Suprapubic skin (tissue), 4 donors: ENCODE results near the gene DOC2B. TPM values are rescaled to one million over a fixed set of nuclear protein-coding genes. Genes with fewer than 3 reads are reported as not detected.

Experiments used
- DNase-seq, 2 donors: peaks; one replicate each; pipeline ENCODE4 v3.0.0-alpha.2; 2019; ENCODE audit warnings: low spot score in 2 of 2
- H3K27ac ChIP-seq: fragments of 200-600 bp; sonication (generic); one replicate; pipeline ENCODE4 v1.5.1; 2019
- H3K27me3 ChIP-seq: fragments of 200-600 bp; sonication (generic); one replicate; pipeline ENCODE4 v1.5.1; 2019
- H3K36me3 ChIP-seq: fragments of 200-600 bp; sonication (generic); one replicate; pipeline ENCODE4 v1.5.1; 2019
- H3K4me1 ChIP-seq: fragments of 200-600 bp; sonication (generic); one replicate; pipeline ENCODE4 v1.5.1; 2019
- H3K4me3 ChIP-seq: fragments of 200-600 bp; sonication (generic); one replicate; pipeline ENCODE4 v1.5.1; 2019; ENCODE audit warnings: mild to moderate bottlenecking
- H3K9me3 ChIP-seq: fragments of 200-600 bp; sonication (generic); one replicate; pipeline ENCODE4 v1.5.1; 2019
- EP300 ChIP-seq: sonication (generic); formaldehyde crosslinking; IDR thresholded peaks from one replicate; pipeline ENCODE4 v1.6.1; 2017; ENCODE audit warnings: antibody characterized with exemption
- POLR2A ChIP-seq, 2 donors: fragments of 450-650 bp; IDR thresholded peaks; one replicate each; pipeline ENCODE4 v1.6.1; 2017; ENCODE audit warnings: antibody characterized with exemption in 2 of 2, mild to moderate bottlenecking in 2 of 2, moderate library complexity in 2 of 2
- POLR2AphosphoS5 ChIP-seq, 3 donors: sonication (generic); formaldehyde crosslinking; IDR thresholded peaks; one replicate each; pipeline ENCODE4 v1.6.1; 2017; ENCODE audit warnings: antibody characterized with exemption in 3 of 3
- WGBS: methylation state at CpG from one replicate; pipeline ENCODE4 v1.1.5; 2018; 5-methylcytosine and 5-hydroxymethylcytosine counted together
- total RNA-seq, 4 donors: library from RNA; depleted of rRNA; stranded (reverse); fragments of >200 nt; gene quantifications; one replicate each; pipeline ENCODE4 v1.1.0, GENCODE V29; 2016
- TF ChIP-seq, protein P1 (sequence below), 2 donors: fragments of 200-600 bp in 1 of 2; fragments of 450-650 bp in 1 of 2; sonication (generic) in 1 of 2; IDR thresholded peaks; one replicate each; pipeline ENCODE4 v1.5.1; 2016 to 2019; ENCODE audit warnings: antibody characterized with exemption in 2 of 2, mild to moderate bottlenecking in 1 of 2, moderate library complexity in 1 of 2

Gene DOC2B
- total RNA-seq, 4 donors from 2014 or later: 1.8 to 19.4 (median 6.1) TPM

DNA sequence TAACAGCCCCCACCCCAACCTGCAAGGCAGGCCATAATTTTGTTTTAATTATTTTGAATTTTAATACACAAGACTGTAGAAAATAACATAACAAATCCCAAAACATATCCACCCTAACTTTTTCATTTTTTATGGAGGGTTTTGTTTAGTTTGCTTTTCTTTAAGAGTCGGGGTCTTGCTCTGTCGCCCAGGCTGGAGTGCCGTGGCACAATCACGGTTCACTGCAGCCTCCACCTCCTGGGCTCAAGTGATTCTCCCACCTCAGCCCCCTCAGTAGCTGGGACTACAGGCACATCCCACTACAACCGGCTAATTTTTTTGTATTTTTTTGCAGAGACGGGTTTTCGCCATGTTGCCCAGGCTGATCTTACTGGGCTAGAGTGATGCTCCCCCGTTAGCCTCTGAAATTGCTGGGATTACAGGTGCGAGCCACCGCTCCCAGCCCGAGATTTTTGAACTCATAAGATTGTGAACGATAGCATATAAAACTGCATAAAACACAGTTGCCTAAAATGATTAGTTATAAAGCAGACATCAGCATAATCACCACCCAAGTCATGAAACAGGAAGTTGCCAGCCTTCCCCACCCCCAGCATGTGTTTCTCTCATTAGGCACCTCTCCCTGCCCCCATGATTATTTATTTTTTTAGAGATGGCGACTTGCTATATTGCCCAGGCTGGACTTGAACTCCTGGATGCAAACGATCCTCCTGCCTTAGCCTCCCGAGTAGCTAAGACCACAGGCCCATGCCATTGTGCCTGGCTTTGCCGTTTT lies 13.6 kb upstream of the DOC2B start:
- H3K36me3 ChIP-seq: no peaks in the 10 kb centered on the region
- no peaks in the 10 kb centered on the region for H3K4me1 ChIP-seq
- TF ChIP-seq, protein P1, sequence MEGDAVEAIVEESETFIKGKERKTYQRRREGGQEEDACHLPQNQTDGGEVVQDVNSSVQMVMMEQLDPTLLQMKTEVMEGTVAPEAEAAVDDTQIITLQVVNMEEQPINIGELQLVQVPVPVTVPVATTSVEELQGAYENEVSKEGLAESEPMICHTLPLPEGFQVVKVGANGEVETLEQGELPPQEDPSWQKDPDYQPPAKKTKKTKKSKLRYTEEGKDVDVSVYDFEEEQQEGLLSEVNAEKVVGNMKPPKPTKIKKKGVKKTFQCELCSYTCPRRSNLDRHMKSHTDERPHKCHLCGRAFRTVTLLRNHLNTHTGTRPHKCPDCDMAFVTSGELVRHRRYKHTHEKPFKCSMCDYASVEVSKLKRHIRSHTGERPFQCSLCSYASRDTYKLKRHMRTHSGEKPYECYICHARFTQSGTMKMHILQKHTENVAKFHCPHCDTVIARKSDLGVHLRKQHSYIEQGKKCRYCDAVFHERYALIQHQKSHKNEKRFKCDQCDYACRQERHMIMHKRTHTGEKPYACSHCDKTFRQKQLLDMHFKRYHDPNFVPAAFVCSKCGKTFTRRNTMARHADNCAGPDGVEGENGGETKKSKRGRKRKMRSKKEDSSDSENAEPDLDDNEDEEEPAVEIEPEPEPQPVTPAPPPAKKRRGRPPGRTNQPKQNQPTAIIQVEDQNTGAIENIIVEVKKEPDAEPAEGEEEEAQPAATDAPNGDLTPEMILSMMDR (IDR thresholded peaks at IDR 0.05): no peak
- TF ChIP-seq EP300: no peak
- TF ChIP-seq POLR2AphosphoS5 (IDR thresholded peaks at IDR 0.05): no peak
- TF ChIP-seq POLR2A (IDR thresholded peaks at IDR 0.05): no peak
- H3K27ac ChIP-seq: no peak overlapping the region
- 76% methylated on average over 16 of the region's 16 CpGs for WGBS
- peaks cover 31% of the 10 kb centered on the region for H3K27me3 ChIP-seq
- no peaks in the 10 kb centered on the region for H3K9me3 ChIP-seq
- H3K4me3 ChIP-seq: no peak overlapping the region
- DNase-seq: no peak

DNA sequence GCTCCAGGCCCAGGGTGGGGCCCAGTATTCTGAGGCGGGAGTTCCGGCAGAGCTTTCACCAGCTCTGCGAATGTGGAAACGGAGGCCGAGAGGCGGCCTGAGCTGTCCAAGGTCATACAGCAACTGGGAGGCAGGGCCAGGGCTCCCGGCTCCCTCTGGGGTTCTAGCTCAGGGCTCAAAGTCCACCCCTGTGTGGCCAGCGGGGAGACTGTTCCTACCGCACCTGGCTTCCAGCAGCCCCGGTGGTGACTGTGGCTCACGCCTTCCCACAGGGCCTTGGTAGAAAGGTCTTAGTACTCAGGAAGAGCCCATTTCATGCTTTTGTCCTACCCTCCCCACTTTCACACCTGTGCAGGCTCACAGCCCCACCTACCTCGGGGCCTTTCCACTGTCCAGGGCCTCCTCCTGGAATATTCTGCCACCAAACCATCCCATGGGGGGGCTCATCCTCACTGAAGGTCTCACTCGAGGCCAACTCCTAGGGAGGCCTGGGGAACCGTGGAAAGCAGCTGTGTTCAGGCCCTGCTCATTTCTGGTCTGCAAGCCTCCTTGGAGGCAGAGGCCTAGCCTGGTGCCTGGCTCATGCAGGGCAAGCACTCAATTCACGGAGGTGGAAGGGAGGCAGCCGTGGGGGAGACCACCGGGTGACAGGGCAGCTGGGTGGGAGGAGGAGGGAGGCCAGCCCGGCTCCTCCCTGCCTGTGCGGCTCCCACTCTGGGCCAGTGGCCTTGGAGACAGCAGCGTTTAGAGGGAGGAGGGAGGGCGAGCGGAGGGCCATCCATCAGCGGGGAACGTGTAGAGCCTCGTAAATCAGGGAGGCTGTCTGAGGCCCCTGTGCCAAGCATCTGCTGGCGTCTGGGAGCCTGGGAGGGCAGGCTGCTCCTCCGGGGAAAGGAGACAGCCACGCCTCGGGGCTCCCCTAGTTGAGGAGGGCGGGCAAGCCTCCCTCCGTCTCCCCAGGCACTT lies 12.7 kb upstream of the DOC2B start:
- no peaks in the 10 kb centered on the region for H3K4me1 ChIP-seq
- H3K36me3 ChIP-seq: no peaks in the 10 kb centered on the region
- DNase-seq: no peak
- peaks cover 24% of the 10 kb centered on the region for H3K27me3 ChIP-seq
- WGBS: 54% methylated on average over 20 of the region's 31 CpGs
- TF ChIP-seq EP300 (no peak), POLR2A (IDR thresholded peaks at IDR 0.05) (no peak), POLR2AphosphoS5 (IDR thresholded peaks at IDR 0.05) (no peak)
- TF ChIP-seq, protein P1 (IDR thresholded peaks at IDR 0.05): no peak
- no peaks in the 10 kb centered on the region for H3K9me3 ChIP-seq
- no peak overlapping the region for H3K4me3 ChIP-seq
- H3K27ac ChIP-seq: no peak overlapping the region

DNA sequence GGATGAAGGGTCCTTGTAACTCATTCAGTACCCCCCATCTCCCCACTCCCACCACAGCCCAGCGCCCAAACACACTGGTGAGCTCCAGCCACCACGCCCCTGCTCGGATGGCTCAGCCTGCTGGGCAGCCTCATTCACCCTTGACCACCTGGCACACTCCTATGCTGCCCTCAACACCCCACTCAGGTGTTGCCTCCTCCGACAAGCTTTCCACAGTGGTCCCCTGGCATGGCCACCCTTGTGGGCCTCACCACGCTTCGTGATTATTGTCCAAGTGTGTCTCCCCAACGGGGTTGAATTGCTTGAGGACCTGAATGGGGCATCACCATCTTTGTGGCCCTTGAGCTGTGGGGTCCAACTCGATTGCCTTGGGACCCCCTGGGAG lies 12.0 kb upstream of the DOC2B start:
- no peak for TF ChIP-seq POLR2A (IDR thresholded peaks at IDR 0.05)
- Histone ChIP-seq H3K27ac (no peak overlapping the region), H3K27me3 (peaks cover 24% of the 10 kb centered on the region), H3K36me3 (no peaks in the 10 kb centered on the region), H3K4me3 (no peak overlapping the region), H3K9me3 (no peaks in the 10 kb centered on the region), H3K4me1 (no peaks in the 10 kb centered on the region)
- 88% methylated on average over 5 of the region's 8 CpGs for WGBS
- no peak for DNase-seq

DNA sequence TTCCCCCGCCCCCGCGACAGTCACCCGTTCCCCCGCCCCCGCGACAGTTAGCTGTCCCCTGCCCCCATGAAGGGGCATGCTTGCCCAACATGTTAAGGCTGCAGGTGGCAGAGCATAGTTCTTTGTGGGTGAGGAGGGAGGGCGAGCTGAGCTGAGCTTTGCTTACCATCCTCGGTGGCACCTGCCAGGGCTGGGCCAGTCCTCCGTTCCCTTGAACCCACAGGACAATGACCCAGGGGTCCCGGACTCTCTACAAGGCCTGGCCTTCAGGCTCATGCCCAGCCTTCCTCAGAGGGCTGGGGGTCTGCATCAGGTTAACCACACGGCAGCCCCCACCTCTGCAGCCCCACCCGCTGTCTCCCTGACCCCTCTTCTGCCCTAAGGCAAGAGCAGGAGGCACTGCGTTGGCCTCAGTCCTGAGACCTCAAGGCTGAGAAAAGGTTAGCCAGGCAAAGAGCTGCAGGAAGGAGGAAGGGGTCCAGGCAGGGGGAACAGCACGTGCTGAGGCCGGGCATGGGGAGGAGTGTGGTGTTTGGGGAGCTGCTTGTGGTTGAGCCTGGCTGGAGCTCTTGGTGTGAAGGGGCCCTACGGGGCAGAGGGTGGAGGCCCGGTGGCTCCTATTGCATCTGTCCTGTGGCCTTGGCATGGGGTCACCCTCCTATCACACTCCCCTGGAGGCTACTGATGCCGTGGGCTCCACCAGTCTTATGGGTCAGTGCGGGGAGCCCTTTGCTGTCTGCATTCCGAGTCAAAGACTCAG lies 11.4 kb upstream of the DOC2B start:
- H3K36me3 ChIP-seq: no peaks in the 10 kb centered on the region
- no peaks in the 10 kb centered on the region for H3K9me3 ChIP-seq
- no peak overlapping the region for H3K4me3 ChIP-seq
- H3K27ac ChIP-seq: no peak overlapping the region
- peaks cover 21% of the 10 kb centered on the region for H3K27me3 ChIP-seq
- H3K4me1 ChIP-seq: no peaks in the 10 kb centered on the region
- WGBS: 88% methylated on average over 11 of the region's 21 CpGs
- TF ChIP-seq POLR2AphosphoS5 (IDR thresholded peaks at IDR 0.05): no peak
- TF ChIP-seq, protein P1 (IDR thresholded peaks at IDR 0.05): no peak
- TF ChIP-seq POLR2A (IDR thresholded peaks at IDR 0.05): no peak
- TF ChIP-seq EP300: no peak
- no peak for DNase-seq

DNA sequence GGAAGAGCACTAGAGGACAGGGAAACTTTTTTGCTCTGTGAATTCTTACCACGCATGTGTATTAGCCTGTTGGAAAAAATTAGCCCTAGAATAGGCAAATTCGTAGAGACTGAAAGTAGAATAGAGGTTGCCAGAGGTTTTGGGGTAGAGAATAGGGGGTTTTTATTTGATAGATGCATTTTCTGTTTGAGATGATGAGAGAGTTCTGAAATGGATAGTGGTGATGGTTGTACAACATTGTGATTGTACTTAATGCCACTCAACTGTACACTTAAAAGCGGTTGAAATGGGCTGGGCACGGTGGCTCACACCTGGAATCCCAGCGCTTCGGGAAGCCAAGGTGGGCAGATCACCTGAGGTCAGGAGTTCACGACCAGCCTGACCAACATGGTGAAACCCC lies 8.0 kb upstream of the DOC2B start:
- no peaks in the 10 kb centered on the region for H3K36me3 ChIP-seq
- H3K27ac ChIP-seq: no peak overlapping the region
- no peak for DNase-seq
- no peak overlapping the region for H3K4me3 ChIP-seq
- peaks cover 5% of the 10 kb centered on the region for H3K27me3 ChIP-seq
- no peaks in the 10 kb centered on the region for H3K4me1 ChIP-seq
- H3K9me3 ChIP-seq: no peaks in the 10 kb centered on the region
- TF ChIP-seq POLR2A (IDR thresholded peaks at IDR 0.05) (no peak), EP300 (no peak), POLR2AphosphoS5 (IDR thresholded peaks at IDR 0.05) (no peak)
- TF ChIP-seq, protein P1 (IDR thresholded peaks at IDR 0.05): no peak
- WGBS: 81% methylated on average over 7 of the region's 7 CpGs
